Sigmoid colon (tissue), 4 donors: ENCODE results near the gene SCT.

Experiments used
- POLR2A ChIP-seq, 2 donors: fragments of 450-650 bp; IDR thresholded peaks; one replicate each; pipeline ENCODE4 v1.6.1; 2016; ENCODE audit warnings: antibody characterized with exemption in 2 of 2, mild to moderate bottlenecking in 2 of 2, moderate library complexity in 2 of 2
- POLR2AphosphoS5 ChIP-seq, 4 donors: sonication (generic); formaldehyde crosslinking; IDR thresholded peaks; one replicate each; pipeline ENCODE4 v1.6.1; 2017; ENCODE audit warnings: antibody characterized with exemption in 4 of 4
- TF ChIP-seq, protein P1 (sequence below), 4 experiments: fragments of 450-650 bp in 3 of 4; fragments of 200-600 bp in 1 of 4; IDR thresholded peaks; one replicate each; pipeline ENCODE4 v1.5.1; 2016 to 2019; ENCODE audit warnings: antibody characterized with exemption in 4 of 4, mild to moderate bottlenecking in 3 of 4, moderate library complexity in 2 of 4

DNA sequence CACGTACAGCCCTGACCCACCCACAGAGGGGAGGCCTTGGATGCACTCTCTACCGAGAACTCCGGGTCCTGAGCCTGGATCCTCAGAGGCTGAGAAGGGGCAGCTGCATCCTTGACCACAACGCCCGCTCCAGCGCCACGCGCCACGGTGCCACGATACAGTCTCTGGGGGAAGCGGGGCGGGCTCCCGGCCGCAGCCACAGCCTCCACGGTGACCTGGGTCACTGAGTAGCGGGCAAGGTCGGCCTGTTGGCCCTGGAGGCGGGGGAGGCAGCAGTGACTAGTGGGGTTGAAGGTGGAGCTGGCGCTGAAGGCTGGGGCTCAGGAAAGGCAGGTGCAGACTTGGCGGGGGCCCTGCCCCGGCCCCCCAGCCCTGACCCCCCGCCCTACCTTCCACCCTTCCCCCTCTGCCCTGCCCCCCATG is 7.3 kb downstream of the SCT start:
- no peak for TF ChIP-seq POLR2A (IDR thresholded peaks at IDR 0.05)
- TF ChIP-seq, protein P1, sequence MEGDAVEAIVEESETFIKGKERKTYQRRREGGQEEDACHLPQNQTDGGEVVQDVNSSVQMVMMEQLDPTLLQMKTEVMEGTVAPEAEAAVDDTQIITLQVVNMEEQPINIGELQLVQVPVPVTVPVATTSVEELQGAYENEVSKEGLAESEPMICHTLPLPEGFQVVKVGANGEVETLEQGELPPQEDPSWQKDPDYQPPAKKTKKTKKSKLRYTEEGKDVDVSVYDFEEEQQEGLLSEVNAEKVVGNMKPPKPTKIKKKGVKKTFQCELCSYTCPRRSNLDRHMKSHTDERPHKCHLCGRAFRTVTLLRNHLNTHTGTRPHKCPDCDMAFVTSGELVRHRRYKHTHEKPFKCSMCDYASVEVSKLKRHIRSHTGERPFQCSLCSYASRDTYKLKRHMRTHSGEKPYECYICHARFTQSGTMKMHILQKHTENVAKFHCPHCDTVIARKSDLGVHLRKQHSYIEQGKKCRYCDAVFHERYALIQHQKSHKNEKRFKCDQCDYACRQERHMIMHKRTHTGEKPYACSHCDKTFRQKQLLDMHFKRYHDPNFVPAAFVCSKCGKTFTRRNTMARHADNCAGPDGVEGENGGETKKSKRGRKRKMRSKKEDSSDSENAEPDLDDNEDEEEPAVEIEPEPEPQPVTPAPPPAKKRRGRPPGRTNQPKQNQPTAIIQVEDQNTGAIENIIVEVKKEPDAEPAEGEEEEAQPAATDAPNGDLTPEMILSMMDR (IDR thresholded peaks at IDR 0.05), result no peak
- no peak for TF ChIP-seq POLR2AphosphoS5 (IDR thresholded peaks at IDR 0.05)
